HG03469 (cell line): ENCODE measurements around the gene NASP.
"Not testable (repeated sequence)": the region's sequence is repeated elsewhere in the genome, so short reads cannot be mapped to it uniquely, and the experiment has no call there.

Experiments
- ATAC-seq: cut with Tn5 transposase; IDR thresholded peaks from one replicate; pipeline ENCODE4 v1.9.1; 2021; ENCODE audit warnings: mild to moderate bottlenecking, moderate library complexity, moderate number of reproducible peaks; ENCODE audit not compliant: unreplicated experiment

NASP gene

GRCh38 chr1:45569962-45570581, 13.8 kb upstream of the NASP start:
- ATAC-seq: no peak

GRCh38 chr1:45570631-45571030, 13.2 kb upstream of the NASP start:
- no peak for ATAC-seq

GRCh38 chr1:45573231-45573804, 10.5 kb upstream of the NASP start:
- ATAC-seq: no peak

DNA sequence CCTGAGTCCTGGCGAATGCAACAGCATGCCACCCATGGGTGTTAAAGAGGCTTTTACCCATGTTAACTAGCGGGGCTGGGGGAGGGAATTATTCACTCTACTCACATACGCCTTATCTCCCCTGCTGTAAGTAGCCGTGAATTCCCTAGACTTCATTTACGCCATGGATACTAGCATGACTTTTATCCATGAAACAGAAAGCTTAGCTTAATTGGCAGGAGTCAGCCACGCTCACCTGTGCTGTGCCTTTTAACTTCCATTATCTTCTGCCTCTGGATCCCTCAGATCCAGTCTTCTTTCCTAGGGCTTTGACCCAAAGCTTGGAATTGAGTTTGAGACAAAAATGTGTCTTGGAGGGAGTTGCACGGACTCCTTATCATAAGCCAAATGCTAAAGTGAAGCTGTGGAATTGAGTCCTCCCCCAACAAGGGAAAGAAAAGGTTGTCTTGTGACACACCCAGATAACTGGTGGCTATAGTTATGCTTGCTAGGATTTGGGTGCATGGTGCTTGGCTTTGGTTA, 9.7 kb upstream of the NASP start:
- no peak for ATAC-seq

GRCh38 chr1:45583264-45583665, 576 bp upstream of the NASP start:
- ATAC-seq: peak; percentile 72

DNA sequence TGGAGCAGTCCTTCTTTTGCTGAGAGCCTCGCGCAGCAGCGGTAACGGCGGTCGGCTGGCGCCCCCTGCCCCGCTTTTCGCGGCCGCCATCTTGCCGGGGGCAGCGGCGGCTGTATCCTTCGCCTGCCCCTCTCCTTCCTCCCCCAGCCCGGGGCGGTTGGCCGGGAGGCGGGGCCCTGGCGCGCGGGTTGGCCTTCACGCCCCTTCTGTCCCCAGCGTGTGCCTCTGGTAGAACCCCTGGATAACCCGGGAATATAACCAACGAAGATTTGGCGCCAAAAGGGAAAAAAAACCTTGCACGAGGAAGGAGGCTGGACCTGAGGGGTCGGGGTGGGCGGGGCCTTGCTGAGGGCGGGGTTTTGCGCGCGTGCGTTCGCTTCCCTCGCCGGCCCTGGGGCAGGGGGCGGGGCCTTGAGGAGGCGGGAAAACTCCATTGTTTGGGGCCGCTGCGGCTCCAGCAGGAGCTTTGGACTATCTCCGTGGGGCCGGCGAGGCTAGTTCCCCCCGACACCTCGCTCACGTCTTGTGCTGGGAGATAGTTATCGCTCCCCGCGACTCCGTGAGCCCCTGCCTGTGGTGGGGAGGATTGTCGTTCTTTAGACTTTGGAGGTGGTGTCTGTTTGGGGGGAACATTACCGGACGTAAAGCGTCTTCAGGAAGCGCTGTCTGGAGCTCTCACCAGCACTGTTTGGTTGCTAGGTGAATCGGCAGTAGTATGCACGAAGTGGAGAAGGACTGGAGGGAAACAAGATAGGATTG, 689 bp downstream of the NASP start:
- no peak for ATAC-seq

GRCh38 chr1:45585110-45585426, 1.2 kb downstream of the NASP start:
- no peak for ATAC-seq

DNA sequence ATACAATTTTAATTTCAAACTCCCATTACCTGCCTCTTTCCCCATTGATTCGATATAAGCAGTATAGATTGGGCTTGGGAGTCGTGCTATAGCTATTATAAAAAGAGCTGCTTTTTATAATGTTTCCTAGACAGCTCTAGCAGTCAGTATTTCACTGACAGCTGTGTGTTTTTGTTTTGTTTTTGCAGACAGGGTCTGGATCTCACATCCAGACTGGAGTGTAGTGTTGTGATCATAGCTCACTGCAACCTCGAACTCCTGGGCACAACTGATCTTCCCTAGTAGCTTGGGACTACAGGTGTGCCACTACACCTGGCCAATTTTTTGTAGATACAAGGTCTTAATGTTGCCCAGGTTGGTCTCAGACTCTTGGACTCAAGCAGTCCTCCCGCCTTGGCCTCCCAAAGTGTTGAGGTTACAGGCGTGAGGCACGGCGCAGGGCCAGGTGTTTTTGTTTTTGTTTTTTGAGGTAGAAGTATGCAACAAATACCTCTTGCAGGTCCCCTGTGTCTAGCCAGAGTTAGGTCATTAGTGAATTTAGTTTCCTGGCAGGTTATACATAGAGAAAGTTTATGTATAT, 1.7 kb downstream of the NASP start:
- no peak for ATAC-seq

- no peak for ATAC-seq
These were observed 2.9 kb downstream of the NASP start for GRCh38 chr1:45586769-45587168.

GRCh38 chr1:45589861-45590260, 6.0 kb downstream of the NASP start:
- ATAC-seq: no peak

- no peak for ATAC-seq
These were observed 10.6 kb downstream of the NASP start for GRCh38 chr1:45594412-45594811.

- not testable (repeated sequence) for ATAC-seq
These were observed 12.9 kb downstream of the NASP start for GRCh38 chr1:45596765-45597164.

GRCh38 chr1:45604239-45604638, 20.4 kb downstream of the NASP start:
- no peak for ATAC-seq

- no peak for ATAC-seq
These were observed 23.7 kb downstream of the NASP start for GRCh38 chr1:45607404-45608074.

DNA sequence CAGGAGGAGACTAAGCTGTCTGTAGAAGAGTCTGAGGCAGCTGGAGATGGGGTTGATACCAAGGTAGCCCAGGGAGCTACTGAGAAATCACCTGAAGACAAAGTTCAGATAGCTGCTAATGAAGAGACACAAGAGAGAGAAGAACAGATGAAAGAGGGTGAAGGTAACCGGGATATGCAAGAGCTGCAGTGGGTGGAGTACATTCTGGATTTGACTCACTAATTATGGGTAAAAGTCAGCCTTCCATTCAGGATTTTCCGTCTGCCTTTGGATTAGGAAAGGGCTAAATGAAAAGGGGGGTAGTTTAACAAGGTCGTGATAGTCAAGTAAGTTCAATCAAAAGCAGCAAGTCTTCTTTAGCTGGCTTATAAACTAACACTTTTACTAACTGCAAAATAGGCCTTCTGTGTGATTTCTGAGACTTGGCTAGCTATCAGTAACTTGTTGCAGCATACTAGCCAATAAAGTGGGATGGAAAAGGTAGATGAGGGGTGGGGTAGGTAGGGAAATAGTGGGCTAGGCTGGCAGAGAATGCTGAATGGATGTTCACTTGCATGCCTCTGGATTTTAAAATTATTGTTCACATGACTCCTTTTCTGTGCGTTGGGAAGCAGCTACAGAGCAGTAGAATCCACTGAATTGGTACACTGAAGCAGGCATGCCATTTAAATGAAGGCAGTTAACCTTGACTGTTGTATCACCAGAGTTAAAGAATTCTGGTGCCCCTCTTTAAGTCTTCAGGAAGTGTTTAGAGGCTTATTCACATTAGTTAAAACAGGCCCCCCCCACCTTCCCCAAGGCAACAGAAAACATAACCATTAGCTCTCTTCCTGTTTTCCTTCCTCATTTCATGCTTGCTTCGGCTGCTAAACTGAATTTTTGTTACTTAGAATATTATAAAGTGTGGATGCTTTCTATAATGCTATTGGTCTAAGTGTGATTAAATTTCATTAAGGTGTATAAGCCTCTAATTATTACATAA, 24.6 kb downstream of the NASP start:
- no peak for ATAC-seq

DNA sequence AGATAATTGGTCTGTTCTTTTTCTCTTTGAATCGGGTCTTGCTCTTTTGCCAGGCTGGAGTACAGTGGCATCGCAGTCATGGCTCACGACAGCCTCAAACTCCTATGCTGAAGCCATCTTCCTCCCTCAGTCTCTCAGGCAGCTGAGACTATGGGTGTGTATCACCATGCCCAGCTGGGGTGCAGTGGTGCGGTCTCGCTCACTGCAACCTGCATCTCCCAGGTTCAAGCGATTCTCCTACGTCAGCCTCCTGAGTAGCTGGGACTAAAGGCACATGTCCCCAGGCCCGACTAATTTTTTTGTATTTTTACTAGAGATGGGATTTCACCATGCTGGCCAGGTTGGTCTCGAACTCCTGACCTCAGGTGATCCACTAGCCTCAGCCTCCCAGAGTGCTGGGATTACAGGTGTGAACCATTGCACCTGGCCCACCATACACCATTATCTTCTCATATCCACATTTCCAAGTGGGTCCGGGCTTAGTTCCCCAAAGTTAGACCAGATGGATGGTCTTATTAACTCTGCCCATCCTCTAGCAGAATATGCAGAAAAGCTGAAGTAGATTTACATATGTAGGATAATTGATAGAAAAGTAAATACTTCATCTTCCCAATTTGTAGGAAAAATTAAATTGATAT, 26.9 kb downstream of the NASP start:
- ATAC-seq: no peak

- no peak for ATAC-seq
These were observed 29.2 kb downstream of the NASP start for GRCh38 chr1:45612941-45613579.

GRCh38 chr1:45615885-45616284, 32.0 kb downstream of the NASP start:
- ATAC-seq: no peak

DNA sequence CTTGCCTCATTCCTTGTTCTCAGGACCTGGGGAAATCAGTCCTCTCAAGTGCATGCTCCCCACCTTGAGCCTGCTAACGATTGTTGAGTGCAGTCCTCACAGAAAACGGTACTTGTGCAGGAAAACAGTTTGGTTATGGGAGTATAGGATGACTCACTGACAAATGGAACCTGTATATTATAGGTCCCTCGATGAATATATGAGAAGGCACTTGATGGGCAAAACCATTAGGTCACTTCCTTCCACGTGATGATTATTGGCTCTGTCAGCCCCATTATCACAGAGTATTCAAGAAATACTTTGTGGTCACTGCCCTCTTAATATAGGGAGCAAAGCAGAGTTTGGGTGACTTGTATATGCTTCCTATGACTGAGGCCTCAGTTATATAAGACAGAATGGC, 33.8 kb downstream of the NASP start:
- ATAC-seq: no peak
